Fibroblast of peridontal ligament (primary cell): Measurements from ENCODE around the gene CA11.
A peak's percentile ranks its signal among the peaks of the same experiment; 100 is the strongest.
"Not testable (repeated sequence)": the region's sequence is repeated elsewhere in the genome, so short reads cannot be mapped to it uniquely, and the experiment has no call there.

Experiments used
- DNase-seq: peaks from one replicate; pipeline ENCODE4 v3.0.0-alpha.2; 2010; ENCODE audit errors: extremely low read depth

The CA11 gene

DNA sequence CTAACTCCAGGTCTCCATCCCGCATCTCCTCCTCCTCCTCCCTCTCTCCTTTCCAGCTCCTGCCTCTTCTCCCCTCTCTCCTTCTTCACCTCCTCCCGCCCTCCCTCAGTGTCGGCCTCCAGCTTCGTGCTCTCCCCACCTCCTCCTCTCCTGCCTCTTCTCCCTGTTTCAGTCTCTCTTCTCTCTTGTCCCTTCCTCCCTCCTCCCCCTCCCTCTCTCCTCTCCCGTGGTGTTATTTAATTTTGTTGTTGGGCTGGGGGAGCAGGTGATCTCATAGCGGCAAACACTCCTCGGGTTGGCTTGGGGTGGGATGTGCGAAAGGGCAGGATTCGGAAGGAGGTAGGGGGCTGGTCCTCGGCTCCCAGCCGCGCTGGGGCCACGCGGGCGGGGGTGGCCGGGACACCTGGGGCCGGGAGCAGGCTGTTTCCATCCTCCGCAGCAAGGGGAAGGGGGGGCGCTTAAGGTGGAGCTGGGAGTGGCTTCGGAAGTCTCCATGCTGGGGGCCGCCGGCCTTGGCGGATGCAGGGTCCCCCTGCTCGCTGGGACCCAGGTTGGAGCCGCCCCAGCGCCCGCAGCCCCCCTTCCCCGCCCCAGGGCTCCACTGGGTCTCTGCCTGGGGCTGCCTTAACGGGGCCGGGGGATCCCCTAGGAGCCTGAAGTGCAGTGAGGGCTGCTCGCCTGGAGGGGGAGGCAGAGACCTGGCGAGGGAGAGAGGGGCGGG, at the start of gene CA11:
Gene CA11, minus strand, starts transcription at position 187 of the 721 bp plus-strand sequence. CDS start 555 bp downstream, outside the sequence.
- DNase-seq, result peak; percentile 63

DNA sequence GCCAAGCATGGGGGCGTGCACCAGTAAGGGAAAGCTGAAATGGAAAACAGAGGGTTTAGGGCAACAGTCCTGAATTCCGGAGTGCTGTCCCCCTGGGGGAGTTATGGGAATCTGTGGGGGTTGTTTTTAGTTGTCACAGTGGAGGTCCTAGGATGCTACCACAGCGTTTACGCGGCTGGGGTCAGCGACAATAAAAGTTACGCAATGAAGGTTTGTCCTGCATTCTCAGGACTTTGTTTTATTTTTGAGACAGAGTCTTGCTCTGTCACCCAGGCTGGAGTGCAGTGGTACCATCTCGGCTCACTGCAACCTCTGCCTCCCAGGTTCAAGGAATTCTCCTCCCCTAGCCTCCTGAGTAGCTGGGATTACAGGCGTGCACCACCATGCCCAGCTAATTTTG, 47.6 kb upstream of the CA11 start:
- not testable (repeated sequence) for DNase-seq

DNA sequence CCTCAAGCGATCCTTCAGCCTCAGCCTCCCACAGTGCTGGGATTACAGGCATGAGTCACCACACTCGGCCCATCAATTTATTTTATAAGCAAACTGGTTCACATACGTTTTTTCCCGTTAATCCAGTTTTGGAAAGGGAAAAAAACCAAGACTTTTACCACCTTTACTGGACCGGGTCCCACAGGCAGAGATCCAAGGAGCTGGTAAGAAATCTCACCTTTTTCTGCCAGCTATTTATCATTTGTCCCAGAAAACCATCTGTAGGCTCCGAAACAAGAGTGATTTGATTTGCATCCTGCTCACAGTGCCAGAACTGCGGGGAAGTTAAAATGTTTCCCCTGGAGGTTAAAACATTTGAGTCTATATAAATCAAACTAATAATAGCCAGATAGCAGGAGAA, 43.5 kb upstream of the CA11 start:
- no peak for DNase-seq

DNA sequence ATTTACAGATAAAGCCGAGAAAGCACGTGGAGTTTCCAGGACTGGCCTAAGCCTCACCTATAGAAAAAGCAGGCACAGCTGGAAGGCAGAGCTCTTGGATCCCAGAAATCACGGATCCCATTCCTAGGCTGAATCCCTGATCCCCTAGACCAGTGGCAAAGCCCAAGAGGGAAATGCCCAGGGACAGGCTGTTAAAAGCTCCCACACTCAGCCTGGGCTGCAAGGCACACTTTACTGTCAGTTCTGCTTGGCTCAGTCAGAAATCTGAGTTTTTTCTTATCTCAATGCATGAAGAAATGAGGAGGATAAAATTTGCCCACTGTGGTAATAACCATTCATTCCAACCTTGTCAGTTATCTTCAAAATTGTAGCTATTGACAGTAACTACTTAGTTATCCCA, 41.8 kb upstream of the CA11 start:
- no peak for DNase-seq

DNA sequence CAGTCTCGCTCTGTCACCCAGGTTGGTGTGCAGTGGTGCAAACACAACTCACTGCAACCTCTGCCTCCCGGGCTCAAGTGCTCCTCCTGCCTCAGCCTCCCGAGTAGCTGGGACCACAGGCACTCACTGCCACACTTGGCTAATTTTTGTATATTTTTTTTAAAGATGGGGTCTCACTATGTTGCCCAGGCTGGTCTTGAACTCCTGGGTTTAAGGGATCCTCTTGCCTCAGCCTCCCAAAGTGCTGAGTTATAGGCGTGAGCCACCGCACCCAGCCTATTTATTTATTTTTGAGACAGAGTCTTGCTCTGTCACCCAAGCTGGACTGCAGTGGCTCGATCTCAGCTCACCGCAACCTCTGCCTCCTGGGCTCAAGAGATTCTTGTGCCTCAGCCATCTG, 40.6 kb upstream of the CA11 start:
- DNase-seq, result not testable (repeated sequence)

DNA sequence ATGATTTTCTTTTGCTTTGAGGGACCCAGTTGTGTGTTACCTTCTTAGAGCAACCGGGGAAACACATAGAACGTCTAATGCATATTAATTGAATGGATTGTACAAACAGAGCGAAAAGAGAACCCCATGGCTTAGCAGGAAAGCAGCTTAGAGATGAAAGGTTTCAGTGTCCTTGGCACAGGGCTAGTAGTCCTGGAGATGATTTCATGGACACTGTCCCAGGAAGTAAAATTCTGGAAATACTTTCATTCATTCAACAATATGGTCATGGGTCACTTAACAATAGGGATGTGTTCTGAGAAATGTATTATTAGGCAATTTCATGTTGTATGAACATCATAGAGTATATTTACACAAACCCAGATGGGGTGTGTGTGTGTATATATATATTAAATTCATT, 40.1 kb upstream of the CA11 start:
- DNase-seq, result no peak

DNA sequence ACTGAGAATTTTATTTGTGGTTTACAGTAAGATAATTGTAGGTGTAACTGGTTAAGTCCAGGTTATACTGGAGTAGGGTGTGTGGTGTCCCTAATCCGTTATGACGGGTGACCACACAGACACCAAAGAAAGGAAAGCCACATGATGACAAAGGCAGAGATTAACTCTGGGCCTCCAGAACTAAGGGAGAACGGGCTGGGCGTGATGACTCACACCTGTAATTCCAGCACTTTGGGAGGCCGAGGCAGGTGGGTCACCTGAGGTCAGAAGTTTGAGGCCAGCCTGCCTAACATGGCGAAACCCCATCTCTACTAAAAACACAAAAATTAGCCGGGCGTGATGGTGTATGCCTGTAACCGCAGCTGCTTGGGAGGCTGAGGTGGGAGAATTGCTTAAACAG, 39.6 kb upstream of the CA11 start:
- DNase-seq, result no peak

DNA sequence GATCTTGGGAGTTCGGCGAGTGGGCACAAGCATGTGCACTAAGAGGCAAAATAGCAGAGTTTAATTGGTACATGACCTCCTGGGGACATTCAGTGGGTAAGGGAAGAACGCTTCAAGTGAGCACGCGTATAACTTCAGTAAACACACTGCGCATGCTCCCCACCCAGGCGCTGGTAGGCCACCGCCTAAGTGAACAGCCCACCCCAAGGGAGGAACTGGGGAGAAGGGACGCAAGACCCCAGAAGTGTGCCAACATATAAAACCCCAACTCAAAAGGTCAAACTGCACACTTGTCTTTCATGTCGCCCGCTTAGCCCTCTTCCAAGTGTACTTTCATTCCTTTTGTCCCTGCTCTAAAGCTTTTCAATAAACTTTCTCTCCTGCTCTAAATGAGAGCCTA, 37.4 kb upstream of the CA11 start:
- DNase-seq, result peak; percentile 56

DNA sequence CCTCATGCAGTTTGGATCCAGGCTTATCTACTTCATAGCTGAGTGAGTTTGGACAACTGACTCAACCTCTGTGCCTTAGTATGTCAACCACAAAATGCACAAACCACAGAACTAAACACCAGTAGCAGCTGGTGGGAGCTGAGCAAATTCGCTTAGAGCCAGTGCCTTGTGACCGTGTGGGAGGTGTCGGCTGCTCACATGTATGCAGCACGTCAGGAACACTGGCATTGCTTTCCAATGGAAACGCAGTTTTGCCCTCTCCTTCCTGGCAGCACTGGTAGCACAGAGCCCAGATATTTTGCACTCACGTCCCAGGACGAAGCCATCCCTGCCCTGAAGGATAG, 35.1 kb upstream of the CA11 start:
- DNase-seq, result peak; percentile 79

DNA sequence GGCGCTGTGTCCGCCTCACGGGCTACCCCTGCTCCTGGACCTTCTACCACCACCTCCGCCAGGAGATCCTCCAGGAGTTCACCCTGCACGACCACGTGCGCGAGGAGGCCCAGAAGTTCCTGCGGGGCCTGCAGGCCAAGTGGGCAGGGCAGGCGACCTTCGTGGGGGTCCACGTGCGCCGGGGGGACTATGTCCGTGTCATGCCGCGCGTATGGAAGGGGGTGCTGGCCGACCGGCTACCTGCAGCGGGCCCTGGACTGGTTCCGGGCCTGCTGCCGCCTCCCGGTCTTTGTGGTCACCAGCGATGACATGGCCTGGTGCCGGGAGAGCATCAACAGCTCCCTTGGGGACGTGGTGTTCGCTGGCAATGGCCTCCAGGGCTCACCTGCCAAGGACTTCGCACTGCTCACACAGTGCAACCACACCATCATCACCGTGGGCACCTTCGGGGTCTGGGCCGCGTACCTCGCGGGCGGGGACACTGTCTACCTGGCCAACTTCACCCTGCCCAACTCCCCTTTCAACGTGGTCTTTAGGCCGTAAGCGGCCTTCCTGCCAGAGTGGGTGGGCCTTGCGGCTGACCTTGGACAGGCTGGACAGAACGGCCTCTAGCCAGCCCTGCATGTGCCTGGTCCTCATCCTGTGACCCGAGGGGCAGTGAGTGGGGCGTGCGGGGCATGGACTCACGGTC, 34.6 kb upstream of the CA11 start:
- no peak for DNase-seq

DNA sequence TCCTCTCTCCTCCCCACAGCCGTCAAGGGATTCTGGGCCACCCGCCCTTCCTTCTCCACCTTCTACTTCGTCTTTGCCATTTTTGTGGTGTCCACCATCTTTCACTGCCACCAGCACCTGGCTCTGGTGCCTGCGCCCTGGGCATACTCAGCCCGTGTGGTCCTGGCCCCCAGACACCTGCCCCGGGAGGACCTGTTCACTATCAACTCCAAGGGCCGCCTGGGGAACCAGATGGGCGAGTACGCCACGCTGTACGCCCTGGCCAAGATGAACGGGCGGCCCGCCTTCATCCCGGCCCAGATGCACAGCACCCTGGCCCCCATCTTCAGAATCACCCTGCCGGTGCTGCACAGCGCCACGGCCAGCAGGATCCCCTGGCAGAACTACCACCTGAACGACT, 34.0 kb upstream of the CA11 start:
- DNase-seq, result not testable (repeated sequence)

DNA sequence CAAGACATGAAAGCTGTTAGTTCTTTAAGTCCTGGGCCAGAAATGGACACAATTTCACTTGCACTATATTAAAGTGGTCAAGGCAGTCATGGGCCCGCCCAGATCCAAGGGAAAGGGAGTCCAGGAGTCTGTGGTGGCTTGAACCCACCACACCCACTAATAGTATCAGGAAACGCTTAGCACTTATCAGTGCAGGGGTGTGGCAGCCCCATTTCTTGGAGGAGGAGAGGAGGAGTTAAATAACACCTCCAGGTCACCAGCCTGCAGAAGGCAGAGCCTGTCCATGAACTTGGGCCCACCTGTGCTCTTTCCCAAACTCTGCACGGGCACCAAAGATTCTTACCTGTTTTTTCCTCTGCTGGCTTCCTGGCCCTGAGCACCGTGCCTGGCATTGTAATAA, 32.2 kb upstream of the CA11 start:
- no peak for DNase-seq

DNA sequence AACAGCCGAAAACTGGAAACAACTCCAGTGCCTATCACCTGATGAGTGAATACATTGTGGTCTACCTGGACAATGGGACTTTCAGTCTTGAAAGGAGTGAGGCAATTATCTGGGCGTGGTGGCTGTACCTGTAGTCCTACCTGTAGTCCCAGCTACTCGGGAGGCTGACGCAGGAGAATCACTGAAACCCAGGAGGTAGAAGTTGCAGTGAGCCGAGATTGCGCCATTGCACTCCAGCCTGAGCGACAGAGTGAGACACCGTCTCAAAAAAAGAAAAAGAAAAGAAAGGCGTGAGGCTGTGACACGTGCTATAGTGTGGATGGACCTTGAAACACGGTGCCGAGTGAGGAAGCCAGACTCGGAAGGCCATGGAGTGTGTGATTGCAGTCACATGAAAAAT, 30.9 kb upstream of the CA11 start:
- DNase-seq, result no peak

DNA sequence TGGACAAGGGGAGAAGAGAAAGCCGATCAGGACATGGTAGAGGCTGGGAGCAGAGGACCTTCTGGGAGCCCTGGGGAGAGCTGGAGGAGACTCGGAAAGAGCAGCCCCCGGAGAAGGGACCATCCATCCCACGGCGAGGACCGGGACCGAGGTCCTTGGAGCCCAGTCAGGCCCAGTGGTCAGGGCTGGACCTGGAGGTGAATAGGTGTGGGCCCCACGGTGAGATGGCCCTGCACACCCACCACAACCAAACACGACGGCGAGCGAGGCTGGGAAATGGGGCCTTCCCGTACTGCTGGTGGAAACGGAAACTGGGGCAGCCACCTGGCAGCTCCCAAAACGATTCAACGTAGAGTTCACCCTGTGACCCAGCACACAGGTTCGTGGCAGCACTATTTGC, 30.5 kb upstream of the CA11 start:
- no peak for DNase-seq

DNA sequence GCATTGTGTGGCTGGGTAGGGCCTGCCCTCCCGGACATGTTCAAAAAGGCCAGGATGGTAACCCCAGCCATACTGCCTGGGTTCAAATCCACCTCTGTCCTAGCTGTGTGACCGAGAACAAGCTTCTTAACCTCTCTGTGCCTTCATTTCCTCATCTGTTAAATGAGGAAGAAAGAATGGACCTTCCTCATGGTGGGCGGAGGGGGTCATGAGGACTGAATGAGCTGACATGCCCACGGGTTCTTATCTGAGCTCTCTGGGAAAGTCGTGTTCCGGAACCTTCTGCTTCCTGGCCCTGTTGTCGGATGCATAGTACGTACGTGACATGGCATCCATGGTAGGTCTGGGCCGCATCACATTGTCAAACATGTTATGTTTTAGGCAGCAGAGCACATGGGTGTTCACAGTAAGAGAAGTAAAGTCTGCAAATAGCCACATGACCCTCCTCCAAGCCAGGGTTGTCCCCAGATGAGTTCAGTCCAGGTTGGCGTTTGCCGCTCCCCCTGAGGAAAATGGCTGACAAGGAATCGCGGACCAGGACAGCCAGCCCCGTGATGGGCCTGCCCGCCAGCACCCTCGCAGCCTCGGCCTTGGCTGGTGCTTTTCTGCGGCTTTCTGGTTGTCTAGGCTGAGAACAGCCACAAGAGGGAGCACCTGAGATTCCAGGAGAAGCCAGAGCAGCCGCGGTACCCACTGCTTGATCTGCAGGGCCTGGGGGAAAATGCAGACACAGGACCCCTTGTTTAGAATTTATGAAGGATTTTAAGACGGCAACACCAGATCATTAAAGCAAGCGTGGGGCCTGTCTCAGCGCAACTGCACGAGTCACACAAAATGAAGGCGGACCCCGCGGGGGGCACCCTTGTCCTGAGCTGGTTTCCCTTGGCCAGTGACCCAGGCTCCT, 29.2 kb upstream of the CA11 start:
- DNase-seq, result peak; percentile 83

DNA sequence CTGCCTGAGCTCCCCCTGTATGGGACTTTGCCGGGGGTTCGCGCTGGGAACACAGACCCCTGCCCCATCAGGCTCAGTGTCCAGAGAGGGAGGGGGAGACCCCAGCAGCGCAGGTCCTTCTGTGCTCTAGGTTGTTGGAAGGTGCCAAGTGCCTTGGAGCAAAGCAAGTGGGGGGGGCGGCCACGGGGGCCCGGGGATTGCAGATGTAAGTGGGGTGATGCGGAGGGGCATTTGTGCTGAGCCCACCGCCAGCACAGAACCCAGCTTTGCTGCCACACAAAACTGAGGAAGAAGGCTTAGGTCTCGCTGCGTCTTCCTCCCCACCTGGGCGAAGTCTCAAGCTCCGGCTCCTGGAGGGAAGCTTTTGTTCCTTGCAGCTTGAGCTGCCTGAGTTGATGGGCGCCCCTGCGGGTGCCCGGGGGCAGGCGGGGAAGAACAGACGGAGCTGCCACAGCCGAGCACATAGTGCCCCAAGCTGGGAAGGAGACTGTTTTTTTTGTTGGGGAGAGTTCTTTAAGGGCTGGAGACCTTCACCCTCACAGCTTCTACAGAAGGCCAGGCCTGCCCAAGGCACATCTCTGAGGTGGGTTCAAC, 28.3 kb upstream of the CA11 start:
- DNase-seq, result no peak

DNA sequence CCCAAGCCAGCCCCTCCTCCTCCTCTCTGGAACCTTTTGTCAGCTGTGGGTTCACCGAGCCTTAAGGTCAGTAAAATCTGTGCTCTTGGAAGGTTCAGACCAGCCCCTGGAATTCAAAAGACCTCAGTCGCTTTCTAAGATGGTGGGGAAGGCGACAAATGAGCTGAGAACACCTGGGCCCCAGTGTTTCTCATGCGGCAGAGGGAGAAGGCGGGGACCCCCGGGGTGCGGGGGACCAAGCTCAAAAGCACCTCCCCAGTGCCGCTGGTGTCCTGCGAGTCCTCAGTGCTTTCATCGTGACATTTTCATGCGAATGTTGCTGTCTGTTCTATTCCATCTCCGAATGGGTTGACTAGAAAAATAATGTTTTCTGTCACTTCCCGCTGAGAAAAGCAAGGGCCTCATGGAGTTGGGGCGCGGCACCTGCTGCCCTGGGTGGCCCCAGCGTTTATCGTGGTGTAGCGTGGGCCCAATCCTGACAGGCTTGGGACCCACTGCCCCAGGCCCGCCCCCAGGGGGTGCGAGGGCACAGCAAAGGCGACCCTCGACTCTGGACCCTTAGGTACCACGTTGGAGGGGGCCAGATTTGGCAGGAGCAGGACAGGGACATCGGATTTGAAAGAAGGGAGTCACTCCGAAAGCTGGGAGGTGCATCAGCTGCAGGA, 27.6 kb upstream of the CA11 start:
- no peak for DNase-seq

DNA sequence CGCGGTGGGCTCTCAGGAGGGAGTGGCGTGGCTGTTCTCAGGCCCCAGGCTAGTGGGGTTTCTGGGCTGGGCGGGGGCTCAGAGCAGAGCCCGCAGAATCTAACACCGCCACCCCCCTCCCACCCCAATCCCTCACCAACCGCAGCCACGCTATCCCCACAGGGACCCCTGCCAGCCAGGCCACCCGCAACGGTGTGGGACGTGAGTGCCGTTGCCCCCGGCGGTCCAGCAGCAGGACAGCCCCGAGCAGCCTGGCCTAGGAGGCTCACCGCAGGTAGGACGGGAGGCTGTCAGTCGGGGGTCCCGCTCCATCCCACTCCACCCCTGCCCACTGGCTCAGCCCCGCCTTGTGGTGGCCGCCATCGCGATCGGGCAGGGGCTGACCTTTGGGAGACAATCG, 27.0 kb upstream of the CA11 start, which contains the start of gene NTN5:
Gene NTN5, minus strand, starts transcription at position 24 of the 400 bp plus-strand sequence. CDS start 2,031 bp downstream, outside the sequence.
- DNase-seq, result no peak

DNA sequence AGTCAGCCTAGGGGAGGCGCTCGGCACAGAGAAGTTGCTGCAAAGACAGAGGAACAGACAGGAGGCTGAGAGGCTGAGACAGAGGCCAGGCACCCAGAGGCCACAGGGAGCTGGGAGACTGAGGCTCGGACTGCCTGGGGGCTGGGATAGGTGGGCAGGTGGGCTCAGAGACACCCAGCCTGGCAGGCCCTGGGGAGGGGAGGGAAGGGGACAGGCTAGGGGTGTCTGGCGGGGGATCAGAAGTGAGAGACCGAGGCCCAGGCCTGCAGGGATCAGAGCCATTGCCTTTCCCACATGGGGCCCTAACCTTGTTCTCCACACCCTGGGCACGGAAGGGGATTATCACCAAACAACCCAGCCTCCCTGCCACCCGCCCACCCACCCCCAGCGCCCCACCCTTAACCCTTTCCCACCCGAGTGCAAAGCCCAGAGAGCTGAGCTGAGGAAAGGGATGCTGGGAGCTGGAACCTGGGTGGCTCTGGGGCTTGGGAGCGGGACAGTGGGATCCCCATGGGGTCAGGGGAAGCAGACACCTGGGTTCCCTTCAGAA, 25.5 kb upstream of the CA11 start:
- no peak for DNase-seq

DNA sequence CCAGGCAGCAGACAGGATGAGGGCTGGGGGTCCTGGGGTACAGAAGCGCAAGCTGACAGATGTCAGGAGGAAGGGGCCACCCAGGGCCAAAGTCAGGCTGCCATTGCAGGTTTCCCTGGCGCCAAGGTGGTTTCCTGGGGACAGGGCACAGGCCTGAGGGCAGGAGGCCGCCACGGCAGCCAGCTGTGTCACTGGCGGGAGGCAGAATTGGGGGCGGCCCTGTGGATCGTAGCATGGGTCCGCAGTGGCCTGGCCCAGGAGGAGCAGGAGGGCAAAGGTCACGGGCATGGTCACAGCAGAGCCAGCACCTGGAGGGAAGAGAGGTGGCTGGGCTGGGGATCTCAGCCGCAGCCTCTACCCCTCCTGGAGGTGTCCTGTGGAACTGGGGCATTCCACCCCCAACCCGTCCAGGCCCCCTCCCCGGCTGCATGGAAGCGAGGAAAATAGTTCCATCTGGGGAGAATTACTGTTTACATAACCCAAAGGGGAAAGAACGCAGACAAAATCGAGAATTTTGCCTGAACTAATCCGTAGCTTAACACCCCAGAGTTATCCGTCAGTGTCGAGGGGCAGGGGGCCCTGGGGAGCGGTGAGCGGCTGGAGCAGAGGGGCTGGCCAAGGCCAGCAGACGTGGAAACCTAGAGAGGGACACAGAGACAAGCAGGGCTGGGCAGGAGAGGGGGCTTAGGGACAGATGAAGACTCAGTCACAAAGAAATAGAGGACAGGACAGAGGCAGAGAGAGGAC, 24.9 kb upstream of the CA11 start:
- no peak for DNase-seq
